HepG2 (cell line): ENCODE data around the gene PSMG1. TPM values are rescaled to one million over a fixed set of nuclear protein-coding genes. Genes with fewer than 3 reads are reported as not detected.
A peak's percentile ranks its signal among the peaks of the same experiment; 100 is the strongest.

Source experiments
- ATAC-seq: fragments of 200-7000 bp; cut with Tn5 transposase; 3 replicates; pipeline ENCODE4 v1.9.1; 2020; ENCODE audit warnings: mild to moderate bottlenecking, moderate library complexity
- BruUV-seq: library from RNA; stranded (reverse); fragments of 400-500 nt; replicated peaks from 2 replicates; lab custom pipeline; 2021; lab: Mats Ljungman, UMichigan
- CTCF ChIA-PET: fragments of 300-600 bp; formaldehyde crosslinking; extraction: SDS; loops from one replicate; lab custom pipeline; 2021; ENCODE audit warnings: low total read pairs, inconsistent platforms, low intra/inter-chr PET ratio; lab: Yijun Ruan, JAX
- POLR2A ChIA-PET: fragments of 350-600 bp; sonication (Branson Sonifier 250); formaldehyde crosslinking; loops from one replicate; lab custom pipeline; 2020; ENCODE audit warnings: antibody characterized with exemption, inconsistent platforms; lab: Yijun Ruan, JAX
- DNase-seq: peaks from one replicate; pipeline ENCODE4 v3.0.0-alpha.2; 2015; ENCODE audit warnings: low spot score
- FAIRE-seq: peaks from 3 replicates; lab custom pipeline; 2011; peaks lifted over from hg19 to GRCh38; lab: Jason Lieb, UNC
- H2AFZ ChIP-seq: one replicate; pipeline ENCODE4 v1.6.1; 2011; ENCODE audit warnings: low read length, inconsistent platforms
- H3K27ac ChIP-seq: fragments of 300-600 bp; 3 replicates; pipeline ENCODE4 v1.8.0; 2011; ENCODE audit warnings: mixed run types, mild to moderate bottlenecking, mixed read lengths, low read length, inconsistent platforms; ENCODE audit not compliant: insufficient read depth; ENCODE audit errors: extremely low read length
- H3K27me3 ChIP-seq, 2 experiments: fragments of 200-600 bp in 1 of 2; 2 replicates in 1 of 2; 3 replicates in 1 of 2; pipeline versions ENCODE4 v1.6.0 to v1.8.0; 2011; ENCODE audit warnings: low read length in 2 of 2, mild to moderate bottlenecking in 2 of 2, moderate library complexity in 2 of 2, inconsistent platforms in 1 of 2; ENCODE audit not compliant: insufficient read depth in 2 of 2, control insufficient read depth in 1 of 2
- H3K36me3 ChIP-seq, 2 experiments: fragments of 200-600 bp in 1 of 2; replicated peaks in 1 of 2; 2 replicates in 1 of 2; 3 replicates in 1 of 2; pipeline versions ENCODE4 v1.5.1 to v1.8.0; 2011; ENCODE audit warnings: low read length in 2 of 2, inconsistent platforms in 1 of 2; ENCODE audit not compliant: insufficient read depth in 2 of 2, control insufficient read depth in 1 of 2
- H3K4me1 ChIP-seq: 2 replicates; pipeline ENCODE4 v1.5.1; 2012; ENCODE audit warnings: low read length, inconsistent platforms; ENCODE audit not compliant: insufficient read depth
- H3K4me2 ChIP-seq: 2 replicates; pipeline ENCODE4 v1.6.0; 2011; ENCODE audit warnings: low read depth, low read length, inconsistent platforms
- H3K4me3 ChIP-seq, 3 experiments: fragments of 200-600 bp in 1 of 3; sonication (generic), shearing (Covaris generic) in 1 of 3; replicated peaks in 1 of 3; 2 replicates each; pipeline ENCODE4 v1.5.1; 2011 to 2016; ENCODE audit warnings: low read length in 3 of 3, inconsistent platforms in 2 of 3, low read depth in 2 of 3, mild to moderate bottlenecking in 2 of 3, control low read depth in 1 of 3, mixed read lengths in 1 of 3; ENCODE audit not compliant: insufficient read depth in 1 of 3
- H3K79me2 ChIP-seq: one replicate; pipeline ENCODE4 v1.6.1; 2011; ENCODE audit warnings: low read length, inconsistent platforms; ENCODE audit not compliant: insufficient read depth
- H3K9ac ChIP-seq: 2 replicates; pipeline ENCODE4 v1.6.0; 2011; ENCODE audit warnings: mild to moderate bottlenecking, low read depth, low read length, inconsistent platforms; ENCODE audit not compliant: insufficient read depth
- H3K9me3 ChIP-seq: 2 replicates; pipeline ENCODE4 v1.5.1; 2012; ENCODE audit warnings: mild to moderate bottlenecking, low read length
- H4K20me1 ChIP-seq: 2 replicates; pipeline ENCODE4 v1.6.0; 2011; ENCODE audit warnings: inconsistent platforms, mild to moderate bottlenecking, low read length, moderate library complexity; ENCODE audit not compliant: insufficient read depth
- CBFB ChIP-seq: sonication (generic); formaldehyde crosslinking; IDR thresholded peaks from 2 replicates; pipeline ENCODE4 v1.4.0; 2020; ENCODE audit warnings: missing genetic modification reagents
- CCAR2 ChIP-seq: fragments of 200-400 bp; formaldehyde crosslinking; optimal IDR thresholded peaks from 2 replicates; pipeline ENCODE3; 2018; ENCODE audit warnings: low read depth, mild to moderate bottlenecking, low read length, moderate library complexity
- DNMT1 ChIP-seq: sonication (generic); formaldehyde crosslinking; IDR thresholded peaks from 2 replicates; pipeline ENCODE4 v1.5.1; 2020; ENCODE audit warnings: mild to moderate bottlenecking, missing genetic modification reagents
- EZH2 ChIP-seq: conservative IDR thresholded peaks from 2 replicates; pipeline ENCODE4 v1.6.1; 2012; ENCODE audit warnings: mild to moderate bottlenecking, low read depth, low read length, moderate library complexity
- HDAC6 ChIP-seq: fragments of 200-600 bp; sonication (generic); IDR thresholded peaks from 2 replicates; pipeline ENCODE4 v1.7.0; 2017; ENCODE audit warnings: mild to moderate bottlenecking, antibody characterized with exemption, low read length, low read depth
- LCORL ChIP-seq, 2 experiments: fragments of 450-650 bp in 1 of 2; sonication (generic) in 1 of 2; formaldehyde crosslinking in 1 of 2; IDR thresholded peaks; 2 replicates each; pipeline versions ENCODE4 v1.5.0 to v1.6.1; 2017 to 2020; ENCODE audit warnings: antibody characterized with exemption in 1 of 2, missing genetic modification reagents in 1 of 2
- MYC ChIP-seq: sonication (generic); formaldehyde crosslinking; IDR thresholded peaks from 2 replicates; pipeline ENCODE4 v1.9.0; 2021; ENCODE audit warnings: missing genetic modification reagents, borderline replicate concordance
- NFE2L1 ChIP-seq: sonication (generic); formaldehyde crosslinking; IDR thresholded peaks from 2 replicates; pipeline ENCODE4 v1.4.0; 2020; ENCODE audit warnings: missing genetic modification reagents, mild to moderate bottlenecking, borderline replicate concordance
- RARG ChIP-seq: sonication (generic); formaldehyde crosslinking; IDR thresholded peaks from 2 replicates; pipeline ENCODE4 v1.4.0; 2020; ENCODE audit warnings: low read depth, mild to moderate bottlenecking, missing genetic modification reagents
- U2AF2 ChIP-seq: fragments of 200-400 bp; formaldehyde crosslinking; IDR thresholded peaks from 2 replicates; pipeline ENCODE4 v1.6.1; 2017; ENCODE audit warnings: low read depth, mild to moderate bottlenecking, low read length
- ZBTB34 ChIP-seq: sonication (generic); formaldehyde crosslinking; IDR thresholded peaks from 2 replicates; pipeline ENCODE4 v1.8.0; 2022; ENCODE audit warnings: mild to moderate bottlenecking, missing genetic modification reagents
- ZFP90 ChIP-seq: sonication (generic); formaldehyde crosslinking; IDR thresholded peaks from 2 replicates; pipeline ENCODE4 v1.8.0; 2022; ENCODE audit warnings: missing genetic modification reagents, mild to moderate bottlenecking, inconsistent platforms, borderline replicate concordance
- ZNF160 ChIP-seq: sonication (generic); formaldehyde crosslinking; IDR thresholded peaks from 2 replicates; pipeline ENCODE4 v1.8.0; 2022; ENCODE audit warnings: mild to moderate bottlenecking, inconsistent platforms, missing genetic modification reagents
- ZNF20 ChIP-seq: sonication (generic); formaldehyde crosslinking; IDR thresholded peaks from 2 replicates; pipeline ENCODE4 v1.4.0; 2020; ENCODE audit warnings: mild to moderate bottlenecking, moderate library complexity, missing genetic modification reagents
- ZNF205 ChIP-seq: IDR thresholded peaks from 2 replicates; pipeline ENCODE4 v1.6.1; 2018; ENCODE audit warnings: missing biosample characterization, missing genetic modification reagents
- ZNF367 ChIP-seq: sonication (generic); formaldehyde crosslinking; IDR thresholded peaks from 2 replicates; pipeline ENCODE4 v1.4.0; 2020; ENCODE audit warnings: missing genetic modification reagents, borderline replicate concordance
- WGBS: methylation state at CpG from one replicate; pipeline ENCODE4 v1.1.6; 2017; ENCODE audit warnings: low lambda C conversion rate; 5-methylcytosine and 5-hydroxymethylcytosine counted together
- in situ Hi-C: cut with HindIII; loops from 2 replicates; pipeline ENCODE4 v1.10.0; 2017; ENCODE audit warnings: low pct_unique_long_range_greater_than_20kb; ENCODE audit not compliant: extremely low pct_ligation_motif_present
- intact Hi-C: fragments of 100-400 bp; cut with micrococcal nuclease; formaldehyde crosslinking; loops from one replicate; pipeline ENCODE4 v1.10.0; 2022; ENCODE audit not compliant: unreplicated experiment
- polyA plus RNA-seq, 8 experiments: library from polyadenylated mRNA; depleted of rRNA in 3 of 8; stranded (reverse) in 7 of 8; unstranded in 1 of 8; fragments of >200 nt; fragmentation: Illumina TruSeq in 4 of 8; extraction: Trizol in 4 of 8; gene quantifications; 2 replicates each; pipeline versions ENCODE4 v1.2.1 to v1.2.3, GENCODE V29; 2011 to 2016; ENCODE audit warnings: low read depth in 4 of 8, missing spikeins in 1 of 8, mixed read lengths in 1 of 8; ENCODE audit not compliant: insufficient read depth in 1 of 8
- total RNA-seq, 5 experiments: library from RNA; depleted of rRNA; stranded (reverse); fragments of >200 nt; fragmentation: Illumina TruSeq; extraction: Trizol; gene quantifications; 2 replicates each; pipeline ENCODE4 v1.2.3, GENCODE V29; 2016; ENCODE audit warnings: low read depth in 1 of 5

The PSMG1 gene
- total and polyA plus RNA-seq, 2 of the 13 experiments (the other 11 are each of a cell fraction or from before 2014, with no cell fraction given), result 63.6 to 173 TPM

GRCh38 chr21:39183272-39184049, at the start of gene PSMG1 (continued):
- no peak for TF ChIP-seq ZNF367 (CRISPR knock-in tag)
- TF ChIP-seq NFE2L1, result 0 out of 2 replicates have a peak, but pooled peaks have one; percentile 28
- TF ChIP-seq MYC, result peak; percentile 91
- TF ChIP-seq ZNF20, result no peak
- no peak for TF ChIP-seq HDAC6
- no peak for TF ChIP-seq EZH2
- TF ChIP-seq ZFP90 (CRISPR knock-in tag), result peak; percentile 62
- TF ChIP-seq CCAR2, result no peak
- peak; percentile 42; the same call in 1 of the 2 replicates for TF ChIP-seq ZNF160
- TF ChIP-seq CBFB, result peak; percentile 51; the same call in 1 of the 2 replicates
- peak; percentile 81; the same call in 1 of the 2 replicates for TF ChIP-seq DNMT1 (CRISPR knock-in tag)
- TF ChIP-seq U2AF2, result no peak

- no TSS peak for BruUV-seq
- DNase-seq (no peak), ATAC-seq (no peak), FAIRE-seq (no peak)
- ChIA-PET CTCF (no interaction called here), POLR2A (no interaction called here)
- Histone ChIP-seq H3K4me1 (no peaks in the 10 kb centered on the region), H3K9me3 (no peaks in the 10 kb centered on the region), H3K9ac (no peak overlapping the region), H3K4me2 (no peak overlapping the region), H3K79me2 (no peaks in the 10 kb centered on the region), H4K20me1 (no peaks in the 10 kb centered on the region), H3K27ac (no peak overlapping the region), H3K4me3 (no peak overlapping the region), H3K27me3 (no peaks in the 10 kb centered on the region), H3K36me3 (peaks cover 22 to 90% of the 10 kb centered on the region in 2 experiments), H2AFZ (no peak overlapping the region)
- no peak for TF ChIP-seq ZBTB34 (CRISPR knock-in tag)
- TF ChIP-seq ZNF205, result no peak
- no peak for TF ChIP-seq RARG
- no peak for TF ChIP-seq LCORL (IDR thresholded peaks at IDR 0.05)
- no peak for TF ChIP-seq LCORL (CRISPR knock-in tag; IDR thresholded peaks at IDR 0.05)
- intact Hi-C loops, result loop anchor here (5.0 kb wide), 1 partner anchor 36 kb away; no protein-coding TSS in a partner anchor
- in situ Hi-C loops, result no loop called here
- WGBS, result 100% methylated on average over 2 of the region's 3 CpGs
Measured at GRCh38 chr21:39232861-39233291, 49.6 kb upstream of the PSMG1 start.
